Measurements from ENCODE around the gene FBXL3. TPM values are rescaled to one million over a fixed set of nuclear protein-coding genes. Genes with fewer than 3 reads are reported as not detected.

FBXL3 gene
- total RNA-seq, 1 donor = 61.3 TPM

DNA sequence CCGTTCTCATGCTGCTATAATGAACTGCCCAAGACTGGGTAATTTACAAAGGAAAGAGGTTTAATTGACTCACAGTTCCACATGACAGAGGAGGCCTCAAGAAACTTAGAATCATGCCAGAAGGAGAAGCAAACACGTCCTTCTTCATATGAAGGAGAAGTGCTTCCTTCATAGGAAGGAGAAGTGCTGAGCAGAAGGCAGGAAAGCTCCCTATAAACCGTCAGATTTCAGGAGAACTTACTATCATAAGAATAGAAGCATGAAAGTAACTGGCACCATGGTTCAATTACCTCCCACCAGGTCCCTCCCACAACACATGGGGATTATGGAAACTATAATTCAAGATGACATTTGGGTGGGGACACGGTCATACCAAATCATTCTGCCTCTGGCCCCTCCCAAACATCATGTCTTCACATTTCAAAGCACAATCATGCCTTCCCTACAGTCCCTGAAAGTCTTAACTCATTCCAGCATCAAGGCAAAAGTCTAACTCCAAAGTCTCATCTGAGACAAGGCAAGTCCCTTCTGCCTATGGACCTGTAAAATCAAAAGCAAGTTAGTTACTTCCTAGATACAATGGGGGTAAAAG lies 68.0 kb downstream of the FBXL3 start:
- H3K4me3 ChIP-seq (ENCODE audit: low read depth, low read length) = no peak overlapping the region
- TF ChIP-seq, protein P1, sequence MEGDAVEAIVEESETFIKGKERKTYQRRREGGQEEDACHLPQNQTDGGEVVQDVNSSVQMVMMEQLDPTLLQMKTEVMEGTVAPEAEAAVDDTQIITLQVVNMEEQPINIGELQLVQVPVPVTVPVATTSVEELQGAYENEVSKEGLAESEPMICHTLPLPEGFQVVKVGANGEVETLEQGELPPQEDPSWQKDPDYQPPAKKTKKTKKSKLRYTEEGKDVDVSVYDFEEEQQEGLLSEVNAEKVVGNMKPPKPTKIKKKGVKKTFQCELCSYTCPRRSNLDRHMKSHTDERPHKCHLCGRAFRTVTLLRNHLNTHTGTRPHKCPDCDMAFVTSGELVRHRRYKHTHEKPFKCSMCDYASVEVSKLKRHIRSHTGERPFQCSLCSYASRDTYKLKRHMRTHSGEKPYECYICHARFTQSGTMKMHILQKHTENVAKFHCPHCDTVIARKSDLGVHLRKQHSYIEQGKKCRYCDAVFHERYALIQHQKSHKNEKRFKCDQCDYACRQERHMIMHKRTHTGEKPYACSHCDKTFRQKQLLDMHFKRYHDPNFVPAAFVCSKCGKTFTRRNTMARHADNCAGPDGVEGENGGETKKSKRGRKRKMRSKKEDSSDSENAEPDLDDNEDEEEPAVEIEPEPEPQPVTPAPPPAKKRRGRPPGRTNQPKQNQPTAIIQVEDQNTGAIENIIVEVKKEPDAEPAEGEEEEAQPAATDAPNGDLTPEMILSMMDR (IDR thresholded peaks at IDR 0.05; ENCODE audit: insufficient read depth, low read depth, low read length) = no peak

GRCh38 chr13:76955661-76956060 lies 71.3 kb downstream of the FBXL3 start:
- DNase-seq (ENCODE audit: low read depth) = no peak
- H3K4me3 ChIP-seq (ENCODE audit: low read depth, low read length) = no peak overlapping the region
- TF ChIP-seq, protein P1 (IDR thresholded peaks at IDR 0.05; ENCODE audit: insufficient read depth, low read depth, low read length) = no peak

More for the DNA sequence above, 68.0 kb downstream of the FBXL3 start:
- DNase-seq (ENCODE audit: low read depth) = no peak

Other genes with a start within 250 kb of the FBXL3 start
- gene KCTD12, start 140.8 kb downstream of the FBXL3 start, total RNA-seq = 16.1 and 18.6 TPM in 2 replicates
- gene ACOD1, start 78.6 kb downstream of the FBXL3 start, total RNA-seq = not detected in 2 replicates
- gene CLN5, start 35.1 kb downstream of the FBXL3 start, total RNA-seq = 24.5 and 38.4 TPM in 2 replicates

Data from fibroblast of villous mesenchyme (primary cell).